Effector memory CD8-positive, alpha-beta T cell (primary cell): ENCODE data around the gene SOCS1.

ENCODE experiments used
- ATAC-seq: fragments of 150-1000 bp; cut with Tn5 transposase; replicated peaks from 2 replicates; pipeline ENCODE4 v1.10.0; 2021; ENCODE audit warnings: mild to moderate bottlenecking, moderate library complexity
- DNase-seq, 3 experiments: peaks; one replicate each; pipeline ENCODE4 v3.0.0; 2021
- H3K27ac Mint-ChIP-seq, 2 donors: one replicate each; pipeline ENCODE4 v1.8.0; 2022; ENCODE audit warnings: mild to moderate bottlenecking in 2 of 2, mixed read lengths in 2 of 2, moderate library complexity in 2 of 2
- H3K27me3 Mint-ChIP-seq, 2 donors: one replicate each; pipeline ENCODE4 v1.8.0; 2022; ENCODE audit warnings: mixed read lengths in 2 of 2
- H3K36me3 Mint-ChIP-seq: one replicate; pipeline ENCODE4 v1.8.0; 2022; ENCODE audit warnings: mild to moderate bottlenecking, moderate library complexity, mixed read lengths; ENCODE audit not compliant: insufficient read depth
- H3K4me1 Mint-ChIP-seq, 2 donors: one replicate each; pipeline ENCODE4 v1.8.0; 2022; ENCODE audit warnings: low read depth in 2 of 2, mixed read lengths in 2 of 2
- H3K4me3 Mint-ChIP-seq, 2 donors: one replicate each; pipeline ENCODE4 v1.8.0; 2022; ENCODE audit warnings: mild to moderate bottlenecking in 2 of 2, mixed read lengths in 2 of 2, moderate library complexity in 2 of 2
- H3K9me3 Mint-ChIP-seq, 2 donors: one replicate each; pipeline ENCODE4 v1.8.0; 2022; ENCODE audit warnings: mixed read lengths in 2 of 2

SOCS1 gene

DNA sequence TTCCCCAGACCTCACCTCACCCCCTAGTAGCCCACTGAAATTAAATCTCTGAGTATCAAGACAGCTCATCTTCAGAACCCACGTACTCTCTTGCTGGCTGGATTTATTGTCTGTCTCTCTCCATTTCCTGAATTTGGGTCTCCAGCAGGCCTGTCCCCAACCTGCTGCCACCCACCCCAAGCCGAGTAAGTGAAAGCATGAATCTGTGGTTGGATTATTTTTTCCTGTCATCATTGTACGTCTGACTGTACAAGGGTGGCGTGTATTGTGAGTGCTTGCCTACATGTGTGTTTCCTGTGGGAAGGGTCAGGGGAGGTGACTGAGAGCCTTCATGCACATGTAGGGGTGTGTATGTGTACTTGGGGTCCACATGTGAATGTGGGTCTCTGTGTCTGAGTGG is 7.7 kb upstream of the SOCS1 start:
- ATAC-seq: peak; percentile 77

GRCh38 chr16:11262915-11263314 is 6.9 kb upstream of the SOCS1 start:
- Mint-ChIP-seq H3K36me3 (peaks cover 2% of the 10 kb centered on the region), H3K9me3 (no peaks in the 10 kb centered on the region), H3K4me1 (peaks cover 18 to 22% of the 10 kb centered on the region in 2 donors), H3K4me3 (no peak overlapping the region), H3K27me3 (no peaks in the 10 kb centered on the region), H3K27ac (peak overlapping the region in 1 of 2 donors; percentile 52)
- ATAC-seq: no peak
- DNase-seq: no peak

More for the DNA sequence above, 7.7 kb upstream of the SOCS1 start:
- H3K36me3 Mint-ChIP-seq: peaks cover 2% of the 10 kb centered on the region
- H3K27ac Mint-ChIP-seq: peak overlapping the region; percentile 1 to 52
- peak overlapping the region in 1 of 2 donors; percentile 19 for H3K4me3 Mint-ChIP-seq
- H3K27me3 Mint-ChIP-seq: no peaks in the 10 kb centered on the region
- peaks cover 11 to 16% of the 10 kb centered on the region in 2 donors for H3K4me1 Mint-ChIP-seq
- DNase-seq: no peak
- no peaks in the 10 kb centered on the region for H3K9me3 Mint-ChIP-seq

DNA sequence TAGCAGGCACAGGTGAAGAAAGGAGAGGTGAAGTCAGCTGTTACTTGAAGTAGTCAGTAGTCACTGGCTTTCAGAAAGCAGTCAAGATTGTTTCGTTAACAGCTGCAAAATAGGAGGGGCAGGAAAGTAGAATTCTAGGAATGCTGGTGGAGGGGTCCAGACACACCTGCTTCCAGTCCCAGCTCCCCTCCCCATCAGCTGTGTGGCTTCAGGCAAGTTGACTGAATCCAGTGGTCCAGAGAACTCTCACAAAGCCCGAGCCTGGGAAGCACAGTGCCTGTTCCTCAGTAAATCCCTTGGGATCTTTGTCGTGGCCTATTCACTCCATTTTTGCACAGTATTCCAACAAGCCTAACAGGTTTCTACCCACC is 4.6 kb upstream of the SOCS1 start:
- Mint-ChIP-seq H3K27me3 (no peaks in the 10 kb centered on the region), H3K27ac (no peak overlapping the region)

DNA sequence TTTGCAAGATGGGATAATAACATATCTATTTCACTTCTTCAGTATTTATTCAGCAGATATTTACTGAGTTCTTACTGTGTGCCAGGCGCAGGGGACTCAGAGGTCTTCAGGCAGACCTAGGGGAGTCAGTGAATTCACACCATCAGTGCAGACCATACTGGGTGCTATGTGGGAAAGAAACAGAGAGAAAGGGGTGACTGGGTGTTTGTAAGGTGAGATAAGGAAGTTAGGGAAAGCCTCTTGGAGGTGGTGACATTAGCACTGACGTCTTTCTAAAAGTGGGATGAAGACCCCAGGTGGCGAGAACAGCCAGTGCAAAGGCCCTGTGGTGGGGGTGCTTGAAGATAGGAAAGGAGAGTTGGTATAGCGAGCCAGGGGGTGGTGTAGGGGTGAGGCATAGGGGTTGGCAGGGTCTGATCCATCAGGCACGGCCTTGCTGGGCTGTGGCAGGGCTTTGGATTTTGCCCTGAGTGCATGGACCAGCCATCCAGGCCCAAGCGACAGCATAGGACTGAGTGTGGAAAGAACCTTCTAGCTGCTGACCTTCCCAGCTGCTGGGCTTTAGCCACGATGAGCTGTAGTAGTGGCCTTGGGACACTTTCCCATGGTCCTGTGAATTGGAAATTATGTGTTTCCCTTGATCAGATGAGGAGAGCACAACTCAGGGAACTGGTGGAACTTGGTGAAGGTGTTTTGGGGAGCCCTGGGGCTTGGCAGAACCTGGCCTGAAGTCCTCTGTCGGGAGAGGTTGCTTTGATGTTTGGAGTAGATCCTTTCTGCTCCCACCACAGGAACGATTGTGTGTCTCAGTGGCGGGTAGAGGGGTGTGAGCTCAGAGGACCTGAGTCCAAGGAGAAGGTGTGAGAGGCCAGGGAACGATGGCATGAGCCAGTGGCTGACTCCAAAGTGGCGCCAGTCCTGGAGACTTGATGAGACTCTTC is 3.9 kb upstream of the SOCS1 start:
- Mint-ChIP-seq H3K4me3 (peak overlapping the region in 1 of 2 donors; percentile 66), H3K27ac (peak overlapping the region; percentile 49 to 50), H3K27me3 (no peaks in the 10 kb centered on the region), H3K36me3 (peaks cover 20% of the 10 kb centered on the region), H3K4me1 (peaks cover 24 to 31% of the 10 kb centered on the region in 2 donors), H3K9me3 (no peaks in the 10 kb centered on the region)
- ATAC-seq (no peak), DNase-seq (no peak)

More for the DNA sequence above, 4.6 kb upstream of the SOCS1 start:
- Mint-ChIP-seq H3K4me3 (no peak overlapping the region), H3K4me1 (peaks cover 24 to 31% of the 10 kb centered on the region in 2 donors), H3K36me3 (peaks cover 13% of the 10 kb centered on the region), H3K9me3 (no peaks in the 10 kb centered on the region)
- DNase-seq (no peak), ATAC-seq (no peak)

DNA sequence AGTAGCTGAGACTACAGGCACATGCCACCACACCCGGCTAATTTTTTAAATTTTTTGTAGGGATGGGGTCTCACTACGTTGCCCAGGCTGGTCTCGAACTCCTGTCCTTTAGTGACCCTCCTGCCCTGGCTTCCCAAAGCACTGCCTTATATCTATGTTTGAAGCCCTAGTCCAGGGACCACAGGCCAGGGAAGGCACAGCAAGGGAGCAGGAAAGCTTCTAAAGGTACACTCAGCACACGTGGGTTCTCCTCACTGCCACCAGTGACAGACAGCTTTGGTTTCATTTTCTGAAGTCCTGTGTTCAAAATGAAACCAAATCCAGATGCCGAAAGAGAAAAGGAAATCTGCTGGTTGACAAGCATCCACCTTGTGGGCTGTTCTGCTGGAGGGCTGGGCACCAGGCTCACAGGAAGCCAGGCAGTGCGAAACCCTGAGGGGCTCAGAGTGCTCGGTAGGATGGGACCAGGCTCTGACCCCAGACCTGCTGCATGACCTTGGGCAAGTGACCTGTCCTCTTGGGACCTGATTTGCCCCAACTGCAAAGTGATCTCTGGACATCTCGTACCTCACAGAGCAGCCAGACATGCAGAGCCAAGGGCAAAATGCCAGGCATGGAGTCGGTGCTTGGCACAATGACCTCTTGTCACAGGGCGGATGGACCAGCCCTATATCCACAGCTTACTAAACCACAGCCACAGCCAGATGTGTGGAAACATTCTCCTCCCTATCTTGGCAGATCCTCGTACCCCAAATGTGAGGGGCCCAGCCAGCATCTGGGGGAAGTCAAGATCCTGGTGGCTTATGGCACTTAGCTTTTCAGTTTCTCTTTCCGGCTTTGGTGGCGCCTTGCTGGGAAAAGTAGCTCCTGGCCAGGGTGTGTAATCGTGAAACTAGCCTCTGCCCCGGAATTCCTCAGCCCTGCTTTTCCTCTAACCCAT is 2.8 kb upstream of the SOCS1 start:
- peaks cover 26% of the 10 kb centered on the region for H3K36me3 Mint-ChIP-seq
- peak overlapping the region; percentile 53 to 66 for H3K4me3 Mint-ChIP-seq
- DNase-seq: no peak
- ATAC-seq: peak; percentile 10
- no peaks in the 10 kb centered on the region for H3K27me3 Mint-ChIP-seq
- H3K27ac Mint-ChIP-seq: peak overlapping the region; percentile 50 to 78
- peaks cover 22 to 29% of the 10 kb centered on the region in 2 donors for H3K4me1 Mint-ChIP-seq
- no peaks in the 10 kb centered on the region for H3K9me3 Mint-ChIP-seq

GRCh38 chr16:11257131-11257938 is 1.3 kb upstream of the SOCS1 start:
- ATAC-seq: peak; percentile 14
- no peaks in the 10 kb centered on the region for H3K9me3 Mint-ChIP-seq
- DNase-seq: peak; percentile 45 to 54 (median 46)
- H3K36me3 Mint-ChIP-seq: peaks cover 41% of the 10 kb centered on the region
- peaks cover 30 to 31% of the 10 kb centered on the region in 2 donors for H3K4me1 Mint-ChIP-seq
- peak overlapping the region; percentile 87 to 98 for H3K4me3 Mint-ChIP-seq
- no peaks in the 10 kb centered on the region for H3K27me3 Mint-ChIP-seq
- peak overlapping the region; percentile 94 to 99 for H3K27ac Mint-ChIP-seq

DNA sequence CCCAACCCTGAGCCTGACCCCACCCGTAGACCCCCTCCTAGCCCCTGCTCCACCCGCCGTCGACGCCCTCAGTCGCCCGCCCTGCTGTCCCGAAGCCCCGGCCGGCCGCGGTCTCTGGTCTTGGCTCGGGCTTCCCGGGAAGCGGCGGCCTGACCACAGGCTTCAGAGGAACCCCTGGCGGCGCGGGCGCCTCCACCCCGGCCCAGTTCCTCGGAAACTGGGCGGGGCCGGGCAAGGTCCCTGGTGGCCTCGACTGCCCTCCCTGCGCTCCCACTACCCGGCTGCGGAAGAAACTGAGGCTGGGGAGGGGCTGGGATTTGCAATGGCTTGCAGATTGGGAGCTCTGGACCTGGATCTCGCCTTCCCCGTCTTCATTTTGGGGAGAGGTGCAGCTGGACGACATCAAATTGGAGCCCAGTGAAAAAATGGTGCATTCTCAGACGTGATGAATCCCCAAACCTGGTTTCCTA is 692 bp upstream of the SOCS1 start:
- H3K27ac Mint-ChIP-seq: peak overlapping the region; percentile 94 to 99
- H3K36me3 Mint-ChIP-seq: peaks cover 47% of the 10 kb centered on the region
- H3K9me3 Mint-ChIP-seq: no peaks in the 10 kb centered on the region
- H3K4me1 Mint-ChIP-seq: peaks cover 35 to 37% of the 10 kb centered on the region in 2 donors
- DNase-seq: no peak
- H3K27me3 Mint-ChIP-seq: no peaks in the 10 kb centered on the region
- no peak for ATAC-seq
- H3K4me3 Mint-ChIP-seq: peak overlapping the region; percentile 87 to 98

DNA sequence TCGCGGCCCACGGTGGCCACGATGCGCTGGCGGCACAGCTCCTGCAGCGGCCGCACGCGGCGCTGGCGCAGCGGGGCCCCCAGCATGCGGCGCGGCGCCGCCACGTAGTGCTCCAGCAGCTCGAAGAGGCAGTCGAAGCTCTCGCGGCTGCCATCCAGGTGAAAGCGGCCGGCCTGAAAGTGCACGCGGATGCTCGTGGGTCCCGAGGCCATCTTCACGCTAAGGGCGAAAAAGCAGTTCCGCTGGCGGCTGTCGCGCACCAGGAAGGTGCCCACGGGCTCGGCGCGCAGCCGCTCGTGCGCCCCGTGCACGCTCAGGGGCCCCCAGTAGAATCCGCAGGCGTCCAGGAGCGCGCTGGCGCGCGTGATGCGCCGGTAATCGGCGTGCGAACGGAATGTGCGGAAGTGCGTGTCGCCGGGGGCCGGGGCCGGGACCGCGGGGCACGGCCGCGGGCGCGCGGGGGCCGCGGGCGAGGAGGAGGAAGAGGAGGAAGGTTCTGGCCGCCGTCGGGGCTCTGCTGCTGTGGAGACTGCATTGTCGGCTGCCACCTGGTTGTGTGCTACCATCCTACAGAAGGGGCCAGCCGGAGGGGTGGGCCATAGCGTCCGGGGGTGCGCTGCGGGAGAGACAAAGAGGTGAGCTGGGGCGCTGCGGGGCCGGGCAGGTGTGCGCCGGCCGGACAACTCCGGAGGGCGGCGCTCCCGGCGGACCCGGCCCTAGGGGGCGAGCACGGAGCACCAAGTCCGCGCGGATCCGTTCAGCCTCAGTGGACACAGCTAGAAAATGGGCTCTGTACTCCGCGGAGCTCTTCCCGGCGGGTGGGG is 879 bp downstream of the SOCS1 start:
- ATAC-seq: peak; percentile 39
- Mint-ChIP-seq H3K27me3 (no peaks in the 10 kb centered on the region), H3K27ac (peak overlapping the region; percentile 68 to 96), H3K9me3 (no peaks in the 10 kb centered on the region), H3K4me1 (peaks cover 41 to 45% of the 10 kb centered on the region in 2 donors), H3K4me3 (peak overlapping the region; percentile 75 to 98), H3K36me3 (peaks cover 61% of the 10 kb centered on the region)
- DNase-seq: peak; percentile 66 to 71 (median 70)

DNA sequence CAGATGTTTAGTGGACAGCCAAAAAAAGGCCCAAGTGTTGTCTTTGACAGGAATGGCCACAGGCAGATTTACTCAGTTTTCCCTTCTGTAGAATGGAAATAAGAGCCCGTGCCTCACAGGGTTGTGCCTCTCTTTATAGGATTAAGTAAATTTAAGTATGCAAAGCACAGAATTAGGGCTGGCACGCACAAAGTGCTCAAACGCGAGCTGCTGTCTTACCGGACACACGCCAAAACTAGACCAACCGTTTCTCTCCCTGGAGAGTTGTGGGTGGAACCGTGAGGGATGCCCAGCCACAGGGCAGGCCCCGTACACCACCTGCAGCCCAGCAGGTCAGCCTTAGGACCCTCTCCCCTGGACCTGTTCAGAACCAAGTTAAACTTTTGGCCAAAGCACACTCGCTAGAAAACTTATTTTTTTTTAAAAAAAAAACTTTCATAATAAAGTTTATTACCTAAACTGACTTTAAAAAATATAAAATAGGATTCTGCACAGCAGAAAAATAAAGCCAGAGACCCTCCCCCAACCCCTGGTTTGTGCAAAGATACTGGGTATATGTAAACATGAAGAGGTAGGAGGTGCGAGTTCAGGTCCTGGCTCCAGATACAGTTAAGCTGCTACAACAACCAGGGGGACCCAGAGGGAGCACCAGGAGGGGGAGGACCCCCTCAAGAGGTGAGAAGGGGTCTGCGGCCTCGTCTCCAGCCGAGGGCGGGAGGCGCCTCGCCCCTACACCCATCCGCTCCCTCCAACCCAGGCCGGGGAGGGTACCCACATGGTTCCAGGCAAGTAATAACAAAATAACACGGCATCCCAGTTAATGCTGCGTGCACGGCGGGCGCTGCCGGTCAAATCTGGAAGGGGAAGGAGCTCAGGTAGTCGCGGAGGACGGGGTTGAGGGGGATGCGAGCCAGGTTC is 1.8 kb downstream of the SOCS1 start:
- peak overlapping the region; percentile 84 to 96 for H3K27ac Mint-ChIP-seq
- H3K36me3 Mint-ChIP-seq: peaks cover 70% of the 10 kb centered on the region
- H3K4me3 Mint-ChIP-seq: peak overlapping the region; percentile 75 to 98
- no peak for ATAC-seq
- DNase-seq: peak in 1 of 3 experiments; percentile 22
- no peaks in the 10 kb centered on the region for H3K27me3 Mint-ChIP-seq
- H3K9me3 Mint-ChIP-seq: no peaks in the 10 kb centered on the region
- H3K4me1 Mint-ChIP-seq: peaks cover 41 to 45% of the 10 kb centered on the region in 2 donors

GRCh38 chr16:11253009-11253994 is 2.7 kb downstream of the SOCS1 start:
- Mint-ChIP-seq H3K27ac (peak overlapping the region; percentile 84 to 96), H3K4me1 (peaks cover 34 to 39% of the 10 kb centered on the region in 2 donors), H3K9me3 (no peaks in the 10 kb centered on the region), H3K36me3 (peaks cover 76% of the 10 kb centered on the region), H3K27me3 (no peaks in the 10 kb centered on the region), H3K4me3 (peak overlapping the region; percentile 75 to 98)
- DNase-seq: peak; percentile 47 to 58 (median 48)
- peak; percentile 40 for ATAC-seq
